GM19025 (cell line): ENCODE data around the gene ACTN1.
"Not testable (repeated sequence)": the region's sequence is repeated elsewhere in the genome, so short reads cannot be mapped to it uniquely, and the experiment has no call there.

Experiments
- ATAC-seq: cut with Tn5 transposase; IDR thresholded peaks from one replicate; pipeline ENCODE4 v1.9.1; 2021; ENCODE audit warnings: mild to moderate bottlenecking, low read depth, moderate library complexity; ENCODE audit not compliant: unreplicated experiment

Gene ACTN1

GRCh38 chr14:68979021-68979721, at the start of gene ACTN1:
Gene ACTN1, minus strand, starts transcription at chr14:68979302. Its CDS starts 246 bp downstream, at chr14:68979056.
- ATAC-seq, result no peak

GRCh38 chr14:69027242-69027913, 48.3 kb upstream of the ACTN1 start:
- ATAC-seq, result no peak

- no peak for ATAC-seq
These were observed 43.9 kb upstream of the ACTN1 start for GRCh38 chr14:69023035-69023434.

GRCh38 chr14:69022093-69022492, 43.0 kb upstream of the ACTN1 start:
- not testable (repeated sequence) for ATAC-seq

DNA sequence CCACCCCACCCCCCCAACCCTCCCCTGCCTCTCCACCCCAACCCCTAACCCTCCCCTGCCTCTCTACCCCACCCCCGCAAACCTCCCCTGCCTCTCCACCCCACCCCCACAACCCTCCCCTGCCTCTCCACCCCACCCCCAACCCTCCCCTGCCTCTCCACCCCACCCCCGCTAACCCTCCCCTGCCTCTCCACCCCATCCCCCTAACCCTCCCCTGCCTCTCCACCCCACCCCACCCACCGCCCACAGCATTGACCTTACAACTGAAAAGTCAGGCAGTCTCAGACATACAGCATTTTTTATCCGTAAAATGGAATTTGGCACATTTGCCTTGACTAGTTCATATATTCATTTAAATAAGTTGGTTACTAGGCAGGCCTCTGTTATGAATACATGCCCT, 38.6 kb upstream of the ACTN1 start:
- ATAC-seq, result no peak

- no peak for ATAC-seq
These were observed 35.7 kb upstream of the ACTN1 start for GRCh38 chr14:69014829-69015259.

- no peak for ATAC-seq
These were observed 35.1 kb upstream of the ACTN1 start for GRCh38 chr14:69013943-69014782.

DNA sequence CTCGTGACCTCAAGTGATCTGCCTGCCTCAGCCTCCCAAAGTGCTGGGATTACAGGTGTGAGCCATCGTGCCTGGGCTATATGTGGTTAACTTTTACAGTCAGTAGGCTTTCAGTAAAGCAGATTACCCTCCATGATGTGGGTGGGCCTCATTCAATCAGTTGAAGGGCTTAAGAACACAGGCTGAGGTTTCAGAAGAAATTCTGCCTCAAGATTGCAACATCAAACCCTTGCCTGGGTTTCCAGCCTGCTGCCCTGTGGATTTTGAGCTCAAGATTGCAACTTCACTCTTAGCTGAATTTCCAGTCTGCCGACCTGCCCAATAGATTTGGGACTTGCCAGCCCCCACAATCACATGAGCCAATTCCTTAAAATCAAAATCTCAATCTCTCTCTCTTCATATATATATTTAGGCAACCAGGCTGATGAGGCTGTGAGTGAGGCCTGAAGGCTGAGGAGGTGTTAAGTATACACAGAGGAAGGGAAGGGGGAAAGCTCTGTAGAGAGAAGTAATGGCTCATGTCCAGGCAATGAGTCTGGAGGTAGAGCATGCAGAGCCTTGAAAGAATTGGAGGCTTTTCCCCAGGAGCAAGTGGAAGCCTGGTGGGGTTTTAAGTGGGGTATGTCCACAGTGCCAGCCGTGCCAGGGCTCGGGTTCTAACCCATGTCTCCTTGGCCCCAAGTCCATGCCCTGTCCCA, 33.3 kb upstream of the ACTN1 start:
- no peak for ATAC-seq

GRCh38 chr14:69010648-69011047, 31.5 kb upstream of the ACTN1 start:
- no peak for ATAC-seq

- ATAC-seq, result no peak
These were observed 29.4 kb upstream of the ACTN1 start for GRCh38 chr14:69008421-69008884.

DNA sequence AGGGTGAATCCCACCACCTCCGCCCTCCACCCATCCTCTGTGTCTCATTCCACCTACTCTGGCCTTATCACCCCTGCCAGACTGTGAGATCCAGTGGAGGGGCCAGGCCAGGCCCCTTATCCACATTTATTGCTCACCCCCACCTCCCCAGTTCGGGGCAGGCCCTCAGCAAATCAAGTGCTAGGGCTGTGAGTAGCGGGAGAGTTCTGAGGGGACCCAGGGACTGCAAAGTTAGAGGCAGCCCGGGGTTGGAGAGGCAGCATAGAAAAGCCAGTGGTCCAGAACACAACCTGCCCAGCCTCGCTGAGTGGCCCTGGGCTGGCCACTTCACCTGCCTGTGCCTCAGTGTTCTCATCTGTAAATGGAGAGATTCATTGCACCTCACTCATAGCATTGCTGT, 27.2 kb upstream of the ACTN1 start:
- ATAC-seq, result no peak

DNA sequence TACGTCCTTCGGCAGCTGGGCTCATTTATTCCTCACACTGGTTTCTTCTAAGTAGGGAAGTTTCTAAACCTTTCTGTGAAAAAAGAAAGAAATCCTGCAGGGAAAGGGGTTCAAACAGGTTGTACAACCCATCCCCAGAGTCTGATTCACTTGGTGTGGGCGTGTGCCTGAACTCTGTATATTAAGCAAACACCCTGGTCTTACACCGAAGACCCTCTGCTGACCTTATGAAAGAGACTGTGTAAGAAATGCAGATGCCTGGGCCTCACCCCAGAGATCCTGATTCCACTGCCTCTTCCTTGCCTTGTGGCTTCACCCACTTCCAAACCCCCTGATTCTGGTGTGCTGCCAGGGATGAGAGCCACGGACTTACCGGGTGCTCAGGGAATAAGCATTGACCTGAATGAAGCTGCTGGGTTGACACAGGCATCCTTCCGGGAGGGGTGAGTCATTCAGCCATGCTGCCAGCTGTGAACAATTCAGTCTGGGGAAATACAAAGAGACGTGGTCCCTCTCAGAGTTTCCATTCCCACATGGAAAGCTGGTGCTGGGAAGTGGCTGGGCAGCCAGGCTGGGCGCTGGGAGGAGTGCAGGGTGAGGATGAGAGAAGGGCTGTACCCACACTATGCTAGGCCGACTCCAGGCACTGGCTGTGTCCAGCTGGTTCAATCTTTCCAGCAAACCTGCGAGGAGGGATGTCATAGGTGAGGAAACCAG, 26.5 kb upstream of the ACTN1 start:
- no peak for ATAC-seq

DNA sequence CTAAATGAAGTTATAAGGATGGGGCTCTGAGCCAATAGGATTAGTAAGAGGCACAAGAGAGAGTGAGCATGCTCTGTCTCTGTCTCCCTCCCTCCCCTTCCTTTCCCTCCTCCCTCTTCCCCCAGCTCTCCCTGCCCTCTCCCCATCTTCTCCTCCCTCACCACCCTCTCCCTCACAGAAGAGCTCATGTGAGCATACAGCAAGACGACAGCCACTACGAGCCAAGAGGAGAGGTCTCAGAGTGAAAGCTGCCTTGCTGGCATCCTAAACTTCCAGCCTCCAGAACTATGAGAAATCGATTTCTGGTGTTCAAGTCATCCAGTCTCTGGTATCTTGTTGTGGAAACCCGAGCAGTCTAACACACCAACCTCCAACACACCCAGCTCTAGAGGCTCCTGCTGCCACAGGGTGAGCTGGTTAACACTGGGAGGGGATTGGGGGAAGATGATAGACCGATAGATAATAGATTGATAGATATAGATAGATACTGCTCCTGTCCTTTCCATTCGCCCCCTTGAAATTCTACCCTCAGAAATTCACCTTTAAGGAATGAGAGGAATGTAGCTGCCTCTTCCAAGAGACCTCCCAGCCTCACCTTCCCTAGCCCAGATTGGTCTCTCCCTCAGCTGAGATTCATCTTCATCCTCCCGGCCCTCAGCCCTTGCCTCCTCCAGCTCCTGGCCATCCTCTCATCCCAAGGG, 25.8 kb upstream of the ACTN1 start:
- ATAC-seq, result no peak

- ATAC-seq, result no peak
These were observed 24.5 kb upstream of the ACTN1 start for GRCh38 chr14:69003626-69004025.

DNA sequence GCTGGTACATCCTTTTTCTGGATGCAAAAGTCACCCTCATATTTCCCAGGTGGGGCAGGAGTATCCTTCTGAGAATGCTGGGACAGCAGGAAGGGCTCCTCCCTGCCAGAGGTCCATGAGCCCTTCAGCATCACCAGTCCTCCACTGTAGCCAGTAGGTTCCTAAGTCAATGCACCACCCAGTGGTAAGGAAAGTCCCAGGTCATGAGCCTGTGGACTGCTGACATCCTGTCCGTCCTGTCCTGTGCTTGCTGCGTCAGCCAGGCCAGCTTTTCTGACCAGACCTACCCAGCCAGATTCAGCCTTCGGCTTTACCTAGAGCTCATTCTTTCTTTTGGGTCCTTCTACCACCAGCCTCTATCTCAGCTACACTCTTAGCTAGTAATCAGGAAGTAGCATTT, 23.0 kb upstream of the ACTN1 start:
- no peak for ATAC-seq

DNA sequence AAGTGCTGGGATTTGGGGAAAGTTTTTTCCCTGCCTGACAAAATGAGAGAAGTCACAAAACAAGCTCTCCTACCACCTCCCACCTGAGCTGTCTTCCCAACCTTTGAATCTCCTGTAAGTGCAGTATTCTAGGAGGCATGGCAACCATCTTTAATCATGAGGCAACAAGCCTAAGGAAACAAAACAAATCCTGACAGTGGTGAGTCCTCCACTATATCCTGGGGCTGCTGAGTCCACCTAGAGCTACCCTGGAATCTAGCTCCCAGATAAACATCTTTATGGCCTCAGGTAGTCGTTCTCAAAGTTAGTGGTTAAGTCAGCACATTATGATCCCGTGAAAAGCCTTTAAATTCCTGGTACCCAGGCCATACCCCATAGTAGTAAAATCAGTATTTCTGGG, 22.3 kb upstream of the ACTN1 start:
- no peak for ATAC-seq

DNA sequence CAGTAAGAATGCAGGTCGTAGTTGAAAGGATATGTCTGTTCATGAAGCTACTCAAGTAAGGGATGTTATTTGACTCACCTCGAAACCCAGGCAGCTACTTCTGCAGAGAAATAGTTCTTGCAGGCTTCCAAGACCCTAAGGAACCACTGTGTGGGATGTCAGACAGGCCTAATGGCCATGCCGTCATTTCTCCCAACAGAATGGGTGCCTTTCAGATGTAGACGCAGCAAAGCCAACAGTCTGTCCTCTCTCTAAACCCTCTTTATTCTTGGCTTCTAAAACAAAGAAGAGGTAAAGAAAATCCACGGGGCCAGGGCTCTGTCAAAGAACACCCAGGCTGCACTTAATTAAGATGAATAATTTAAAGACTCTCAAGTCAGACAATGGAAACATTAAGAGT, 19.0 kb upstream of the ACTN1 start:
- ATAC-seq, result no peak

DNA sequence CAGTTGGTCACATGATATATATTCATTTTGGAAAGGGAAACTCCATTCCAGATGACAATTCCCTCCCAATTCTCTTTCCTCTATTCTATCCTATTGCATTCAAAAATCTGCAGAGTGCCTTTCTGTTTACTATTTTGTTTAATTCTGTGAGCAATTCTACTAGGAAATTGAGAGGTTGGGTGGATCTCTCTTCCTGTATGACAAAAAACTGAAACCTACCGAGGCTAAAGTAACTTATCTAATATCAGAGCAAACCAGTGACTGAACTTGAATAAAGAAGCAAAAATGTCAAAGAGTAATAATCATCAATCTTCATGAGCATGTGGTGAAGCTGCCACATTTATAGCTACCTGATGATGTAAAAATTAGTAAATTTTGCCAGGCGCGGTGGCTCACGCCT, 16.6 kb upstream of the ACTN1 start:
- ATAC-seq, result no peak

DNA sequence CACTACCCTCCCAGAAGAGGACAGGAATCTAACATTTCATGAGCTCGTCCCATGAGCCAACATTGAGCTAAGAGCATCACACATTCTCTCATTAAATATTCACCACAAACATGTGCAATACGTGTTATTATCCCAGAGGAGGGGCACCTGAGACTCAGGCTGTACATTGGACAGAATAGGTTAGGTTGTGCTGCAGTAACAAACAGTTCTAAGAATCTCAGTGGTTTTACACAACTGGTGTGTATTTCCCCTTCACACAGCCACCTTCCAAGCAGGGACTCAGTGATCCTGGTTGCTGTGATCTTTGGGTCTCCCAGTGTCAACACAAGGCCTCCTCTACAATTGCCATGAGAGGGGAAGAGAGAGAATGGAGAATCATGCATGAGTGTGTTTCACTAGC, 15.0 kb upstream of the ACTN1 start:
- ATAC-seq, result no peak
